Stomach (tissue), 9 donors: ENCODE measurements around the gene MRPL24. TPM values are rescaled to one million over a fixed set of nuclear protein-coding genes. Genes with fewer than 3 reads are reported as not detected.

Source experiments
- DNase-seq, 2 donors: peaks; one replicate each; pipeline versions ENCODE4 v3.0.0 to v3.0.0-alpha.2; 2013 to 2019
- H3K27ac ChIP-seq, 5 donors: fragments of 200-600 bp in 4 of 5; sonication (generic) in 4 of 5; one replicate each; pipeline ENCODE4 v1.5.1; 2013 to 2019; ENCODE audit warnings: mild to moderate bottlenecking in 1 of 5, moderate library complexity in 1 of 5
- H3K27me3 ChIP-seq, 3 donors: fragments of 200-600 bp; sonication (generic); one replicate each; pipeline ENCODE4 v1.5.1; 2017 to 2019; ENCODE audit warnings: mixed run types in 1 of 3
- H3K36me3 ChIP-seq, 4 donors: fragments of 200-600 bp; sonication (generic); 1 replicate in 3 of 4; 2 replicates in 1 of 4; pipeline ENCODE4 v1.5.1; 2016 to 2019
- H3K4me1 ChIP-seq, 4 donors: fragments of 200-600 bp; sonication (generic); one replicate each; pipeline ENCODE4 v1.5.1; 2016 to 2019
- H3K4me3 ChIP-seq, 4 donors: fragments of 200-600 bp; sonication (generic) in 3 of 4; one replicate each; pipeline ENCODE4 v1.5.1; 2016 to 2019; ENCODE audit warnings: mild to moderate bottlenecking in 1 of 4
- H3K9me3 ChIP-seq, 4 donors: fragments of 200-600 bp; sonication (generic); one replicate each; pipeline ENCODE4 v1.5.1; 2016 to 2019
- EP300 ChIP-seq: sonication (generic); formaldehyde crosslinking; IDR thresholded peaks from one replicate; pipeline ENCODE4 v1.6.1; 2017; ENCODE audit warnings: antibody characterized with exemption
- POLR2A ChIP-seq, 4 donors: fragments of 450-650 bp; IDR thresholded peaks; one replicate each; pipeline ENCODE4 v1.6.1; 2016; ENCODE audit warnings: antibody characterized with exemption in 4 of 4, control low read depth in 2 of 4, mild to moderate bottlenecking in 1 of 4, moderate library complexity in 1 of 4
- POLR2AphosphoS5 ChIP-seq, 3 donors: sonication (generic); formaldehyde crosslinking; IDR thresholded peaks; one replicate each; pipeline ENCODE4 v1.6.1; 2016; ENCODE audit warnings: antibody characterized with exemption in 3 of 3
- WGBS, 5 donors: extraction: QIAGEN DNeasy Blood & Tissue Kit in 3 of 5; methylation state at CpG; one replicate each; pipeline versions ENCODE4 v1.1.5 to v1.1.7; 2013 to 2018; 5-methylcytosine and 5-hydroxymethylcytosine counted together
- intact Hi-C: fragments of 100-400 bp; cut with DNase I; formaldehyde crosslinking; loops from one replicate; pipeline ENCODE4 v1.15.1; 2023; ENCODE audit warnings: low total_unique reads
- polyA plus RNA-seq, 3 donors: library from polyadenylated mRNA; stranded (reverse); fragments of 200-250 nt; gene quantifications; one replicate each; pipeline ENCODE4 v1.2.3, GENCODE V29; 2013
- total RNA-seq, 5 donors: library from RNA; depleted of rRNA; stranded (reverse); fragments of >200 nt; gene quantifications; one replicate each; pipeline versions ENCODE4 v1.1.0 to v1.2.3, GENCODE V29; 2014 to 2016
- TF ChIP-seq, protein P1 (sequence below), 7 experiments: fragments of 450-650 bp in 4 of 7; fragments of 200-600 bp in 3 of 7; sonication (generic) in 3 of 7; IDR thresholded peaks; one replicate each; pipeline ENCODE4 v1.5.1; 2016 to 2019; ENCODE audit warnings: antibody characterized with exemption in 7 of 7, control low read depth in 2 of 7, mild to moderate bottlenecking in 1 of 7
- donor health status: healthy with polysubstance abuse.
- donor health status: Bipolar disorder and iron deficiency.
- donor health status: healthy.

MRPL24 gene
- total and polyA plus RNA-seq, 8 donors: 15.6 to 113 (median 48.8) TPM

DNA sequence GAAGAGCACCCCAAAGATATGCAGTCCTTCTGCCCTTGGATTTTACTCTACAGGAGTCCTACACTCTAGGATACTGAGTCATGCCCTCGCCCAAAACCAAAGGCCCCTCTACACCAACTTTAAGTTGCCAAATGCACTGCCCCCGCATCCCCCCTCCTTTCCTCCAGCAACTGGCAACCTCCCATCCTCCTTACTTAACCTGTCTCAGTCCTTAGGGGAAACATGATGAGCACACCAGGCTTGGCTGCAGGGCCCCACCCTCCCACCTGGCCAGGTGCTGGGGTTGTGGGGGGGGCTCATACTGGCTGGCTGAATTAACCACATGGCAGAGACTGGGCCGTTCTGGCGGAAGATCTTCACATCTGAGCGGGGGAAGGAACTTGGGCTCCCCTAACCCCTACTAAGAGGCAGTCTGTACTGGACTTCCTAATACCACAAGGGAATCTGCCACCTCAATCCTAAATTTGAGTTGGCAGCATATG, 9.3 kb upstream of the MRPL24 start:
- Histone ChIP-seq H3K4me1 (peaks cover 54 to 70% (median 66%) of the 10 kb centered on the region in 4 donors), H3K36me3 (peaks cover 0 to 5% (median under 1%) of the 10 kb centered on the region in 4 donors), H3K27ac (peak overlapping the region; percentile 85 to 98 (median 98)), H3K4me3 (peak overlapping the region; percentile 79 to 99 (median 88)), H3K9me3 (no peaks in the 10 kb centered on the region), H3K27me3 (no peaks in the 10 kb centered on the region)
- 0 to 5% (median 2%) methylated on average over 5 of the region's 5 CpGs for WGBS, 5 donors
- no peak for TF ChIP-seq POLR2A (IDR thresholded peaks at IDR 0.05)
- no peak for TF ChIP-seq EP300
- TF ChIP-seq, protein P1, sequence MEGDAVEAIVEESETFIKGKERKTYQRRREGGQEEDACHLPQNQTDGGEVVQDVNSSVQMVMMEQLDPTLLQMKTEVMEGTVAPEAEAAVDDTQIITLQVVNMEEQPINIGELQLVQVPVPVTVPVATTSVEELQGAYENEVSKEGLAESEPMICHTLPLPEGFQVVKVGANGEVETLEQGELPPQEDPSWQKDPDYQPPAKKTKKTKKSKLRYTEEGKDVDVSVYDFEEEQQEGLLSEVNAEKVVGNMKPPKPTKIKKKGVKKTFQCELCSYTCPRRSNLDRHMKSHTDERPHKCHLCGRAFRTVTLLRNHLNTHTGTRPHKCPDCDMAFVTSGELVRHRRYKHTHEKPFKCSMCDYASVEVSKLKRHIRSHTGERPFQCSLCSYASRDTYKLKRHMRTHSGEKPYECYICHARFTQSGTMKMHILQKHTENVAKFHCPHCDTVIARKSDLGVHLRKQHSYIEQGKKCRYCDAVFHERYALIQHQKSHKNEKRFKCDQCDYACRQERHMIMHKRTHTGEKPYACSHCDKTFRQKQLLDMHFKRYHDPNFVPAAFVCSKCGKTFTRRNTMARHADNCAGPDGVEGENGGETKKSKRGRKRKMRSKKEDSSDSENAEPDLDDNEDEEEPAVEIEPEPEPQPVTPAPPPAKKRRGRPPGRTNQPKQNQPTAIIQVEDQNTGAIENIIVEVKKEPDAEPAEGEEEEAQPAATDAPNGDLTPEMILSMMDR (IDR thresholded peaks at IDR 0.05): no peak
- TF ChIP-seq POLR2AphosphoS5 (IDR thresholded peaks at IDR 0.05): peak in 1 of 3 donors; percentile 35
- DNase-seq: peak; percentile 34 to 82
- intact Hi-C loops: no loop called here

GRCh38 chr1:156749419-156750118, 8.7 kb upstream of the MRPL24 start:
- Histone ChIP-seq H3K27ac (peak overlapping the region; percentile 85 to 98 (median 98)), H3K4me1 (peaks cover 54 to 77% (median 73%) of the 10 kb centered on the region in 4 donors), H3K4me3 (peak overlapping the region; percentile 79 to 99 (median 88)), H3K27me3 (no peaks in the 10 kb centered on the region), H3K9me3 (no peaks in the 10 kb centered on the region), H3K36me3 (peaks cover 3 to 11% (median 7%) of the 10 kb centered on the region in 4 donors)
- no peak for TF ChIP-seq EP300
- peak in 1 of 3 donors; percentile 27 for TF ChIP-seq POLR2AphosphoS5 (IDR thresholded peaks at IDR 0.05)
- DNase-seq: peak; percentile 51 to 68
- intact Hi-C loops: no loop called here
- 6 to 17% (median 14%) methylated on average over 6 to 8 of the region's 8 CpGs for WGBS, 5 donors

- H3K36me3 ChIP-seq: peaks cover 9 to 19% (median 14%) of the 10 kb centered on the region in 4 donors
- peak overlapping the region; percentile 79 to 99 (median 88) for H3K4me3 ChIP-seq
- intact Hi-C loops: no loop called here
- WGBS, 5 donors: 1 to 4% (median 2%) methylated on average over 9 of the region's 9 CpGs
- TF ChIP-seq, protein P1 (IDR thresholded peaks at IDR 0.05): no peak
- TF ChIP-seq POLR2AphosphoS5 (IDR thresholded peaks at IDR 0.05): peak in 2 of 3 donors; percentile 60 to 73
- H3K27me3 ChIP-seq: no peaks in the 10 kb centered on the region
- DNase-seq: peak; percentile 78 to 86
- H3K27ac ChIP-seq: peak overlapping the region; percentile 85 to 98 (median 98)
- peaks cover 54 to 77% (median 73%) of the 10 kb centered on the region in 4 donors for H3K4me1 ChIP-seq
- H3K9me3 ChIP-seq: no peaks in the 10 kb centered on the region
Observed at GRCh38 chr1:156748670-156749418, 8.0 kb upstream of the MRPL24 start.

DNA sequence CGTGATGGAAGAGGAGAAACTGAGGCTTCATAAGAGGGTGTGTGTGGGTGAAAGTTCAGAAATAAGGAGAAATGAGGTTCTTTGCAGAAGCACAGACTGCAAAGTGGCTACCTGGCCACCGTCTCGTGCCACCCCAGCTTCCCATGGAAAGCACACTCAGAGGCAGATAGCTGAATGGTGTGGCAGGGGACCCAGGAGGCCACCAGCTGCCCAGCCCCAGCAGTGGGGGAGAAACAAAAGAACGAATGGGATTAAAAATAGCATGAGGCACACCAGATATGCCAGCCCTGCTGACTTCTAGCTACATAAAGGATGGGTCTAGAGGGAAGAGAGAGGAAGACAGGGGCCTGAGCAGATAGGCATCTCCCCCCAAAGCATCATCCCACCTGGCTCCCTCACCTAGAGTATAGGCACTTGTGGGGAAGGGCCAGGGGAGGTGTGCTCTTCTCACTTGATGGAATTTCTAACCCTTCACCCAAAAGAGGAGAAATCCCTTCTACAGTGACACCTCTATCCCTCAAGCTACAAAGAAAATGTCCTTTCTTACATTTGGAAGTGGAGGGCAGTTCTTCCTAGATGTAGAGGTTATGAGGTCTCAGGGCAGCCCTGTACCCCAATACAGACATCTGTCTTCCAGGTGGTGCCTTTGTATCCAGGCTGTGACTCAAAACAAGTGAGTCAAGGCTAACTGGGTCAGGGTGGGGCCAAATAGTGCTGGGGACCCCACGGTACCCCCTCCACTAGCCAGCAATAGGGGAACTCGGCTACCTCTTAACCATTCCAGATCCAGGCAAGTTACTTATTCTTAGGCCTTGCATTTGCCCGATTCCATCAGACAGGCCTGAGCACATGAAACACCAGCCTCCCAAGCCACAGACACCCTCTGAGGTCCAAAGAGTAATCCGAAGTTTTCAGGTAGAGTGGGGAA, 7.1 kb upstream of the MRPL24 start:
- H3K4me1 ChIP-seq: peaks cover 52 to 68% (median 67%) of the 10 kb centered on the region in 4 donors
- intact Hi-C loops: no loop called here
- 1 to 7% (median 6%) methylated on average over 8 of the region's 8 CpGs for WGBS, 5 donors
- peak overlapping the region; percentile 85 to 98 (median 98) for H3K27ac ChIP-seq
- H3K9me3 ChIP-seq: no peaks in the 10 kb centered on the region
- peaks cover 18 to 27% (median 23%) of the 10 kb centered on the region in 4 donors for H3K36me3 ChIP-seq
- TF ChIP-seq POLR2A (IDR thresholded peaks at IDR 0.05) (no peak), POLR2AphosphoS5 (IDR thresholded peaks at IDR 0.05) (no peak), EP300 (no peak)
- TF ChIP-seq, protein P1 (IDR thresholded peaks at IDR 0.05): no peak
- H3K4me3 ChIP-seq: peak overlapping the region; percentile 79 to 99 (median 88)
- DNase-seq: peak in 1 of 2 donors; percentile 48
- no peaks in the 10 kb centered on the region for H3K27me3 ChIP-seq
